Ovary (tissue), 3 donors: ENCODE data around the gene RCAN3.
"Not testable (repeated sequence)": the region's sequence is repeated elsewhere in the genome, so short reads cannot be mapped to it uniquely, and the experiment has no call there.

ENCODE experiments used
- CTCF ChIP-seq, 3 donors: fragments of 450-650 bp in 2 of 3; fragments of 200-600 bp in 1 of 3; IDR thresholded peaks; one replicate each; pipeline versions ENCODE4 v1.5.1 to v1.8.0; 2016 to 2022; ENCODE audit warnings: antibody characterized with exemption in 3 of 3, mild to moderate bottlenecking in 1 of 3
- EP300 ChIP-seq: sonication (generic); formaldehyde crosslinking; IDR thresholded peaks from one replicate; pipeline ENCODE4 v1.6.1; 2017; ENCODE audit warnings: antibody characterized with exemption
- donor health status: DM: no; HTN: no; CAD: no.

- not testable (repeated sequence) for TF ChIP-seq CTCF (IDR thresholded peaks at IDR 0.05); EP300
Measured at GRCh38 chr1:24515671-24516209, 13.1 kb downstream of the RCAN3 start.
